SK-N-SH (cell line): ENCODE measurements around the gene MIDN. TPM values are rescaled to one million over a fixed set of nuclear protein-coding genes. Genes with fewer than 3 reads are reported as not detected.

Source experiments
- CTCF ChIA-PET: fragments of 300-600, 350-600 bp; formaldehyde crosslinking; extraction: SDS; loops from one replicate; lab custom pipeline; 2021; lab: Yijun Ruan, JAX
- POLR2A ChIA-PET: fragments of 350-600 bp; sonication (Branson Sonifier 250); formaldehyde crosslinking; extraction: SDS; loops from one replicate; lab custom pipeline; 2020; ENCODE audit warnings: antibody characterized with exemption, inconsistent platforms; lab: Yijun Ruan, JAX
- DNase-seq: peaks from one replicate; pipeline ENCODE4 v3.0.0; 2012
- H2AFZ ChIP-seq: fragments of 200-600 bp; sonication (generic); 2 replicates; pipeline ENCODE4 v1.8.1; 2016; ENCODE audit warnings: antibody characterized with exemption, mild to moderate bottlenecking, low read depth
- H3F3A ChIP-seq: fragments of 200-600 bp; sonication (generic); replicated peaks from 2 replicates; pipeline ENCODE3; 2016; ENCODE audit warnings: antibody characterized with exemption, mild to moderate bottlenecking; ENCODE audit not compliant: insufficient read depth
- H3K27ac ChIP-seq, 2 experiments: fragments of 200-500 bp in 1 of 2; fragments of 200-600 bp in 1 of 2; sonication (Bioruptor generic) in 1 of 2; sonication (generic), shearing (Covaris generic) in 1 of 2; 2 replicates each; pipeline versions ENCODE4 v1.5.1 to v1.6.1; 2014 to 2016; ENCODE audit warnings: low read depth in 2 of 2, inconsistent platforms in 1 of 2, low read length in 1 of 2, mild to moderate bottlenecking in 1 of 2, mixed read lengths in 1 of 2
- H3K27me3 ChIP-seq: fragments of 200-600 bp; sonication (generic), shearing (Covaris generic); 2 replicates; pipeline ENCODE4 v1.6.1; 2016; ENCODE audit warnings: mixed run types; ENCODE audit not compliant: insufficient read depth
- H3K36me3 ChIP-seq, 2 experiments: fragments of 200-500 bp in 1 of 2; fragments of 200-600 bp in 1 of 2; sonication (Bioruptor generic) in 1 of 2; sonication (generic) in 1 of 2; replicated peaks in 1 of 2; 2 replicates each; pipeline versions ENCODE3 to v1.5.1; 2014 to 2016; ENCODE audit warnings: low read length in 1 of 2, mild to moderate bottlenecking in 1 of 2; ENCODE audit not compliant: insufficient read depth in 2 of 2, control insufficient read depth in 1 of 2
- H3K4me1 ChIP-seq, 2 experiments: fragments of 200-500 bp in 1 of 2; fragments of 200-600 bp in 1 of 2; sonication (Bioruptor generic) in 1 of 2; sonication (generic), shearing (Covaris generic) in 1 of 2; 2 replicates each; pipeline versions ENCODE4 v1.5.1 to v1.6.1; 2014 to 2016; ENCODE audit warnings: low read depth in 1 of 2, low read length in 1 of 2, mixed run types in 1 of 2; ENCODE audit not compliant: insufficient read depth in 2 of 2, control insufficient read depth in 1 of 2
- H3K4me2 ChIP-seq: fragments of 200-600 bp; sonication (generic), shearing (Covaris generic); 2 replicates; pipeline ENCODE4 v1.6.1; 2017; ENCODE audit warnings: mixed run types
- H3K4me3 ChIP-seq, 2 experiments: fragments of 200-500 bp in 1 of 2; fragments of 200-600 bp in 1 of 2; sonication (Bioruptor generic) in 1 of 2; sonication (generic), shearing (Covaris generic) in 1 of 2; 2 replicates each; pipeline versions ENCODE4 v1.5.1 to v1.8.1; 2014 to 2016; ENCODE audit warnings: low read depth in 2 of 2, inconsistent platforms in 1 of 2, low read length in 1 of 2, mild to moderate bottlenecking in 1 of 2, mixed read lengths in 1 of 2, moderate library complexity in 1 of 2
- H3K79me2 ChIP-seq: fragments of 200-600 bp; sonication (generic); 2 replicates; pipeline ENCODE4 v1.8.1; 2017; ENCODE audit warnings: mild to moderate bottlenecking; ENCODE audit not compliant: insufficient read depth
- H3K9ac ChIP-seq: fragments of 200-600 bp; sonication (generic); 2 replicates; pipeline ENCODE4 v1.6.1; 2017; ENCODE audit warnings: mixed run types
- H3K9me2 ChIP-seq: fragments of 200-600 bp; sonication (generic); 2 replicates; pipeline ENCODE4 v1.6.1; 2017; ENCODE audit warnings: mixed run types
- H3K9me3 ChIP-seq: fragments of 200-600 bp; sonication (generic); 2 replicates; pipeline ENCODE4 v1.6.1; 2017; ENCODE audit warnings: mixed run types, mild to moderate bottlenecking, moderate library complexity
- H4K20me1 ChIP-seq: fragments of 200-600 bp; sonication (generic); 2 replicates; pipeline ENCODE4 v1.6.1; 2017; ENCODE audit warnings: mild to moderate bottlenecking, mixed run types; ENCODE audit not compliant: insufficient read depth
- CHD2 ChIP-seq: fragments of 150-350 bp; IDR thresholded peaks from 2 replicates; pipeline ENCODE4 v1.6.1; 2018; ENCODE audit warnings: low read length; ENCODE audit not compliant: partially characterized antibody
- ELF1 ChIP-seq: IDR thresholded peaks from 2 replicates; pipeline ENCODE4 v1.4.0; 2012
- EZH2phosphoT487 ChIP-seq: fragments of 200-600 bp; sonication (generic); IDR thresholded peaks from 2 replicates; pipeline ENCODE4 v1.6.1; 2017; ENCODE audit warnings: low read depth, mixed run types, mild to moderate bottlenecking, antibody characterized with exemption, moderate library complexity, borderline replicate concordance
- FOSL2 ChIP-seq: IDR thresholded peaks from 2 replicates; pipeline ENCODE4 v1.4.0; 2012; ENCODE audit warnings: low read depth, mild to moderate bottlenecking, moderate library complexity, borderline replicate concordance
- FOXJ3 ChIP-seq: sonication (generic); formaldehyde crosslinking; IDR thresholded peaks from 2 replicates; pipeline ENCODE4 v1.5.1; 2020; ENCODE audit warnings: mild to moderate bottlenecking, missing genetic modification reagents
- FOXM1 ChIP-seq: IDR thresholded peaks from 2 replicates; pipeline ENCODE4 v1.4.0; 2012; ENCODE audit warnings: low read depth, mild to moderate bottlenecking
- GABPA ChIP-seq: IDR thresholded peaks from 2 replicates; pipeline ENCODE4 v1.4.0; 2012; ENCODE audit warnings: low read depth, mild to moderate bottlenecking
- JUND ChIP-seq: IDR thresholded peaks from 2 replicates; pipeline ENCODE4 v1.4.0; 2012
- MXI1 ChIP-seq: IDR thresholded peaks from 2 replicates; pipeline ENCODE4 v1.6.1; 2012; ENCODE audit warnings: mild to moderate bottlenecking, low read depth, low read length, improper control_type of control experiment
- NRF1 ChIP-seq: IDR thresholded peaks from 2 replicates; pipeline ENCODE4 v1.6.1; 2012; ENCODE audit warnings: low read depth, mild to moderate bottlenecking, low read length
- RCOR1 ChIP-seq: fragments of 150-350 bp; IDR thresholded peaks from 2 replicates; pipeline ENCODE4 v1.6.1; 2017; ENCODE audit warnings: antibody characterized with exemption, low read length
- TAF1 ChIP-seq: IDR thresholded peaks from 2 replicates; pipeline ENCODE4 v1.6.1; 2012; ENCODE audit warnings: low read depth, mild to moderate bottlenecking, low read length, moderate library complexity, borderline replicate concordance
- YY1 ChIP-seq: IDR thresholded peaks from 2 replicates; pipeline ENCODE4 v1.4.0; 2012; ENCODE audit warnings: low read depth, mild to moderate bottlenecking
- WGBS: methylation state at CpG from one replicate; pipeline ENCODE4 v1.1.6; 2017; ENCODE audit warnings: low lambda C conversion rate; 5-methylcytosine and 5-hydroxymethylcytosine counted together
- polyA plus RNA-seq, 3 experiments: library from polyadenylated mRNA; depleted of rRNA; stranded (reverse); fragments of >200 nt; gene quantifications; 2 replicates each; pipeline ENCODE4 v1.2.3, GENCODE V29; 2012
- TF ChIP-seq, protein P1 (sequence below): IDR thresholded peaks from 2 replicates; pipeline ENCODE4 v1.4.0; 2012; ENCODE audit warnings: low read depth
- TF ChIP-seq, protein P2 (sequence below): IDR thresholded peaks from 2 replicates; pipeline ENCODE4 v1.4.0; 2012; ENCODE audit warnings: low read depth, borderline replicate concordance
- TF ChIP-seq, protein P3 (sequence below): IDR thresholded peaks from 2 replicates; pipeline ENCODE4; 2012

Gene MIDN
- polyA plus RNA-seq, 1 of the 3 experiments (the other 2 are of a cell fraction) = 13.9 TPM

DNA sequence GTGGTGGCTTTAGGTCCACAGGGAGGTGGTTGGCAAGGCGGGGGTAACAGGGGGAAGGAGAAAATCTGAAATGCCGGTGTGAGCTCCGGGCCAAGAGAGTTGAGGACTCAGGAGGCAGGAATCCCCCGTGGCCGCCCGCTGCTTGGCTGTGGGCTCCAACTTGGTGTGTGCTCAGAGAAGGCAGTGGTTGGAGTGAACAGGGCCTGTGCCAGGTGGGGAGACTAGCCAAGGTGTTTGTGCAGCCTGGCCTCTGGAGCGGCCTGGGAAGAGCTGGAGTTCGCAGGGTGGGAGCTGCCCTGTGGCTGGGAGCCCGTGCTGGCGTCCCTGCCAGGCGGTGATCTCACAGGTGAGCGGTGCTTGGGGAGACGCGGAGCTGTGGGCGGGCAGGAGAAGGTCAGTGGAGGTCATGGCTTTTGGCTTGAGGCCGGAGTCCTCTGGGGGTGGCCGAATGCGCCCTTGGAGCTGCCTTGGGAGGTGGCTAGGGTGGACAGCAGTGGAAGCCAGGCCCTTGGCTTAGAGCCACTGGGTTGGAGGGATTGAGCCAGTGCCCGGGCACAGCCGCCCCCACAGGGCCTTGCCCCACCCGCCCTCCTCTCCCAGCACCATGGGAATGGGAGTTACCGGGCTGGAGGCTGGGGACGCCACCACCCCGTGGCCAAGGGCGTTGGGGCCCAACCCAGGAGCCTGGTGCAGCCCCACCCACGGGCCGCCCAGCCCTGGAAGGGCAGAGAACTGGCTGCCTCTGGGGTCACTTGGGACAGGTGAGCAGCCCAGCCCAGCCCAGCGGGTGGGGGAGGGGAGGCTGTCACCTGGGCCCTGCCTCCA, 13.6 kb downstream of the MIDN start:
- 60% methylated on average over 18 of the region's 28 CpGs for WGBS
- DNase-seq = no peak
- ChIA-PET CTCF (interaction anchor here (0.8 to 18.6 kb wide), 7 partner anchors 9 to 55 kb away, joined by 3 to 594 read pairs (median 3); partner anchors contain the start of gene ATP5F1D), POLR2A (interaction anchor here (0.8 to 4.8 kb wide), 4 partner anchors 7 to 18 kb away, joined by 3 to 34 read pairs (median 5); partner anchors contain the start of gene CIRBP)
- Histone ChIP-seq H3K9me2 (no peaks in the 10 kb centered on the region), H3K36me3 (peaks cover 5 to 19% of the 10 kb centered on the region in 2 experiments), H3K27me3 (no peaks in the 10 kb centered on the region), H4K20me1 (peaks cover 19% of the 10 kb centered on the region), H3K4me3 (peak overlapping the region; percentile 72 to 86), H3K9ac (peak overlapping the region; percentile 96), H3K9me3 (no peaks in the 10 kb centered on the region), H3K27ac (peak overlapping the region; percentile 89 to 92), H3K4me2 (peak overlapping the region; percentile 100), H3K4me1 (peaks cover 57 to 59% of the 10 kb centered on the region in 2 experiments), H2AFZ (no peak overlapping the region), H3F3A (peaks cover 45% of the 10 kb centered on the region), H3K79me2 (peaks cover 26% of the 10 kb centered on the region)
- TF ChIP-seq FOSL2 (no peak), FOXM1 (no peak), NRF1 (no peak), TAF1 (no peak), MXI1 (no peak), RCOR1 (no peak), ELF1 (no peak), EZH2phosphoT487 (no peak), FOXJ3 (CRISPR knock-in tag) (no peak), GABPA (no peak), JUND (no peak), CHD2 (no peak), YY1 (no peak)
- TF ChIP-seq, protein P1, sequence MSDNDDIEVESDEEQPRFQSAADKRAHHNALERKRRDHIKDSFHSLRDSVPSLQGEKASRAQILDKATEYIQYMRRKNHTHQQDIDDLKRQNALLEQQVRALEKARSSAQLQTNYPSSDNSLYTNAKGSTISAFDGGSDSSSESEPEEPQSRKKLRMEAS = no peak
- TF ChIP-seq, protein P2, sequence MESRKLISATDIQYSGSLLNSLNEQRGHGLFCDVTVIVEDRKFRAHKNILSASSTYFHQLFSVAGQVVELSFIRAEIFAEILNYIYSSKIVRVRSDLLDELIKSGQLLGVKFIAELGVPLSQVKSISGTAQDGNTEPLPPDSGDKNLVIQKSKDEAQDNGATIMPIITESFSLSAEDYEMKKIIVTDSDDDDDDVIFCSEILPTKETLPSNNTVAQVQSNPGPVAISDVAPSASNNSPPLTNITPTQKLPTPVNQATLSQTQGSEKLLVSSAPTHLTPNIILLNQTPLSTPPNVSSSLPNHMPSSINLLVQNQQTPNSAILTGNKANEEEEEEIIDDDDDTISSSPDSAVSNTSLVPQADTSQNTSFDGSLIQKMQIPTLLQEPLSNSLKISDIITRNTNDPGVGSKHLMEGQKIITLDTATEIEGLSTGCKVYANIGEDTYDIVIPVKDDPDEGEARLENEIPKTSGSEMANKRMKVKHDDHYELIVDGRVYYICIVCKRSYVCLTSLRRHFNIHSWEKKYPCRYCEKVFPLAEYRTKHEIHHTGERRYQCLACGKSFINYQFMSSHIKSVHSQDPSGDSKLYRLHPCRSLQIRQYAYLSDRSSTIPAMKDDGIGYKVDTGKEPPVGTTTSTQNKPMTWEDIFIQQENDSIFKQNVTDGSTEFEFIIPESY = no peak
- TF ChIP-seq, protein P3, sequence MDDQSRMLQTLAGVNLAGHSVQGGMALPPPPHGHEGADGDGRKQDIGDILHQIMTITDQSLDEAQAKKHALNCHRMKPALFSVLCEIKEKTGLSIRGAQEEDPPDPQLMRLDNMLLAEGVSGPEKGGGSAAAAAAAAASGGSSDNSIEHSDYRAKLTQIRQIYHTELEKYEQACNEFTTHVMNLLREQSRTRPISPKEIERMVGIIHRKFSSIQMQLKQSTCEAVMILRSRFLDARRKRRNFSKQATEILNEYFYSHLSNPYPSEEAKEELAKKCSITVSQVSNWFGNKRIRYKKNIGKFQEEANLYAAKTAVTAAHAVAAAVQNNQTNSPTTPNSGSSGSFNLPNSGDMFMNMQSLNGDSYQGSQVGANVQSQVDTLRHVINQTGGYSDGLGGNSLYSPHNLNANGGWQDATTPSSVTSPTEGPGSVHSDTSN = no peak
